Keratinocyte (primary cell): ENCODE data around the gene MLLT1.

Experiments
- EZH2 ChIP-seq: IDR thresholded peaks from one replicate; pipeline ENCODE4 v1.6.1; 2012; ENCODE audit warnings: inconsistent platforms, mild to moderate bottlenecking, low read length, moderate library complexity
- TF ChIP-seq, protein P1 (sequence below), 3 experiments: IDR thresholded peaks in 1 of 3; conservative IDR thresholded peaks in 1 of 3; optimal IDR thresholded peaks in 1 of 3; 2 replicates in 2 of 3; 3 replicates in 1 of 3; pipeline versions ENCODE3 to v1.5.1; 2011; ENCODE audit warnings: low read length in 3 of 3, mild to moderate bottlenecking in 3 of 3, moderate library complexity in 2 of 3, control low read depth in 1 of 3, inconsistent platforms in 1 of 3; ENCODE audit not compliant: insufficient read depth in 2 of 3; ENCODE audit errors: extremely low read depth in 1 of 3

DNA sequence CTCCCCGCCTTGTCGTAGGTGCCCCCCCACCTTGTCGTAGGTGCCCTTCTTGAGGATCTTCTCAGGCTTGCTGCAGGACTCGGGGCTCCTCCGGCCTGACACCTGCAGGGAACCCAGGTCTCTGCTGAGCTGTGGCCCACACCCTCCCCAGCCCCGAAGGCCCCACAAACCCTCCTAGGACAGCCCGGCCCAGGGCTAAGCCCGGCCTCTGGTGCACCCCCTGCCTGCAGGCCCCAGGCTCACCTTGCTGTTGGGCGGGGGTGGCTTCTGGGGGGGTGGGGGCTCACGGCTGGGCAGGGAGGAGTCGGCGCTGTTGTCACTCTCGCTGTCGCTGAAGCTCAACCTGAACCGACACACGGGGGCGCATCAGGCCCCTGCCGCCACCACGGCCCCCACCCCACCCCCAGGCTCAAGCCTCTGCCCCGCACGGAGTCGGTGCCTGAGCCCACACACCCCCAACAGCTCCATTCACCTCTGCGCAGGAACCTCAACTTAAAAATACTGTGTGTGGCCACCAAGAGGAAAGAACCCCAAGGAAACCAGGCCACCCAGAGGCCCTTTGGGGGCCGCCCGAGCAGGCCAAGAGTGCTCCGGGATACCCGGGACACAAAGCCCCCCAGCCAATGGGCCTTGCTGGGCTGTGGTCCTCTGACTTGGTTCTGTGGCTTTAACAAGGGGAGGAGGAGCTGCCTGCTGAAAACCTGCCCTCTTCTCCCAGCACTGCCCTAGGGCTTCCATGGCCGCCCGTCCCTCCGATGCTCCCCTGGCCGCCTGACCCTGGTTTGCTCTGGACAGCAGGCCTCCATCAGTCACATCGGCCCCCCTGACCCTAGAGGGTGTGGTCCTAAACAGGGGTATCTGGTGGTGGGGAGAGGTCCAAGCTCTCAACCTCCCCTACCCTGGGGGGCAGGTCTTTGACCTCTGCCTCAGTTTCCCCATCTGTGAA is 65.8 kb downstream of the MLLT1 start:
- TF ChIP-seq, protein P1, sequence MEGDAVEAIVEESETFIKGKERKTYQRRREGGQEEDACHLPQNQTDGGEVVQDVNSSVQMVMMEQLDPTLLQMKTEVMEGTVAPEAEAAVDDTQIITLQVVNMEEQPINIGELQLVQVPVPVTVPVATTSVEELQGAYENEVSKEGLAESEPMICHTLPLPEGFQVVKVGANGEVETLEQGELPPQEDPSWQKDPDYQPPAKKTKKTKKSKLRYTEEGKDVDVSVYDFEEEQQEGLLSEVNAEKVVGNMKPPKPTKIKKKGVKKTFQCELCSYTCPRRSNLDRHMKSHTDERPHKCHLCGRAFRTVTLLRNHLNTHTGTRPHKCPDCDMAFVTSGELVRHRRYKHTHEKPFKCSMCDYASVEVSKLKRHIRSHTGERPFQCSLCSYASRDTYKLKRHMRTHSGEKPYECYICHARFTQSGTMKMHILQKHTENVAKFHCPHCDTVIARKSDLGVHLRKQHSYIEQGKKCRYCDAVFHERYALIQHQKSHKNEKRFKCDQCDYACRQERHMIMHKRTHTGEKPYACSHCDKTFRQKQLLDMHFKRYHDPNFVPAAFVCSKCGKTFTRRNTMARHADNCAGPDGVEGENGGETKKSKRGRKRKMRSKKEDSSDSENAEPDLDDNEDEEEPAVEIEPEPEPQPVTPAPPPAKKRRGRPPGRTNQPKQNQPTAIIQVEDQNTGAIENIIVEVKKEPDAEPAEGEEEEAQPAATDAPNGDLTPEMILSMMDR (optimal IDR thresholded peaks at IDR 0.05 in 1 of 3, IDR thresholded peaks at IDR 0.05 in 1 of 3, conservative IDR thresholded peaks at IDR 0.05 in 1 of 3; ENCODE audit: extremely low read depth in 1 of 3, insufficient read depth in 2 of 3, low read length in 3 of 3) = no peak
- no peak for TF ChIP-seq EZH2
